SU-DHL-6 (cell line): ENCODE measurements around the gene UCN2.

ENCODE experiments used
- EZH2phosphoT487 ChIP-seq: fragments of 200-600 bp; sonication (generic), shearing (Covaris generic); conservative IDR thresholded peaks from 2 replicates; pipeline ENCODE4 v1.6.1; 2018; ENCODE audit warnings: mild to moderate bottlenecking, antibody characterized with exemption, low read length, moderate library complexity, mixed read lengths
- TF ChIP-seq, protein P1 (sequence below): fragments of 200-600 bp; sonication (generic); IDR thresholded peaks from one replicate; pipeline ENCODE4 v1.5.1; 2017; ENCODE audit warnings: antibody characterized with exemption, mild to moderate bottlenecking, low read length, moderate library complexity; ENCODE audit not compliant: insufficient read depth, poor library complexity, severe bottlenecking

GRCh38 chr3:48553886-48554845, 9.4 kb downstream of the UCN2 start:
- TF ChIP-seq EZH2phosphoT487: no peak
- TF ChIP-seq, protein P1, sequence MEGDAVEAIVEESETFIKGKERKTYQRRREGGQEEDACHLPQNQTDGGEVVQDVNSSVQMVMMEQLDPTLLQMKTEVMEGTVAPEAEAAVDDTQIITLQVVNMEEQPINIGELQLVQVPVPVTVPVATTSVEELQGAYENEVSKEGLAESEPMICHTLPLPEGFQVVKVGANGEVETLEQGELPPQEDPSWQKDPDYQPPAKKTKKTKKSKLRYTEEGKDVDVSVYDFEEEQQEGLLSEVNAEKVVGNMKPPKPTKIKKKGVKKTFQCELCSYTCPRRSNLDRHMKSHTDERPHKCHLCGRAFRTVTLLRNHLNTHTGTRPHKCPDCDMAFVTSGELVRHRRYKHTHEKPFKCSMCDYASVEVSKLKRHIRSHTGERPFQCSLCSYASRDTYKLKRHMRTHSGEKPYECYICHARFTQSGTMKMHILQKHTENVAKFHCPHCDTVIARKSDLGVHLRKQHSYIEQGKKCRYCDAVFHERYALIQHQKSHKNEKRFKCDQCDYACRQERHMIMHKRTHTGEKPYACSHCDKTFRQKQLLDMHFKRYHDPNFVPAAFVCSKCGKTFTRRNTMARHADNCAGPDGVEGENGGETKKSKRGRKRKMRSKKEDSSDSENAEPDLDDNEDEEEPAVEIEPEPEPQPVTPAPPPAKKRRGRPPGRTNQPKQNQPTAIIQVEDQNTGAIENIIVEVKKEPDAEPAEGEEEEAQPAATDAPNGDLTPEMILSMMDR: no peak
